Head of caudate nucleus (tissue), 42 donors: ENCODE measurements around the gene RB1.
A peak's percentile ranks its signal among the peaks of the same experiment; 100 is the strongest.
"Not testable (repeated sequence)": the region's sequence is repeated elsewhere in the genome, so short reads cannot be mapped to it uniquely, and the experiment has no call there.

Experiments
- DNase-seq, 42 donors: peaks; one replicate each; pipeline versions ENCODE4 v3.0.0 to v3.0.0-alpha.2; 2020 to 2021; ENCODE audit warnings: mixed read lengths in 7 of 42
- intact Hi-C: fragments of 100-400 bp; cut with DNase I; formaldehyde crosslinking; loops from one replicate; pipeline ENCODE4 v1.15.0; 2022

The RB1 gene

DNA sequence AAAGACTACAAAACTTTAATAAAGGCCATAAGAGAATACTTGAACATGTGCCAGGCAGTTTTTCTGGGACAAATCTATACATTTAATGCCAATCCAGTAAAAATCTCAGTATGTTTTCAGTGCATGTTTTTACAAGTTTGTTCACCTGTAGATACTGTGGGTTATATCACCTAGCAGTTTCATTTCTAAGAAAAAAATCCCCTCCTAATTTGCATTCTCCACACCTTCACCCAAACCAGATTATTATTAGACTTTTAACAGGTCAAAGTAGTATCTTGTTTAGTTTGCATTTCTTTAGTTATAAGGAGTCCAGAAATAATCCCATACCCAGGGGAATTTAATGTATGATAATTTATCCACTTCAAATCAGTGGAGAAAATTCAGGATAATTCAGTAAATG lies 126.3 kb downstream of the RB1 start:
- no peak for DNase-seq
- intact Hi-C loops: no loop called here

DNA sequence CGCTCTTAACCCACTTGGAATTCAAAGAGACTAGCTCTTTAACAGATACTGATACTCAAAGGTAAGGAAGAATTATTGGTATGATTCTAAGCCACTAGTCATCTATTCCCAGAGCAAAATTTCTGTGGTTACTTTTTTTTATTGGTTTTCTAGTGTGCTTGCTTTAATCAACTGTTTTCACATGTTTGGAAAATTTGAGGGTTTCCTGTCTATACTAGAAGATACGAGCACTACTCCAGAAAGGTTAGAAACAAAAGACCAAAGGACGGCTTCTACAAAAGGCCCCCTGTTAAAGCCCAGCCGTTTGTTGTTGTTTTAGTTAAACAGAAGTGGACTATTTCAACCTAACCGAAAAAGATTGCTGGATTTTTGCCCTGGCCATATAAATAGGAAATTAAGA lies 127.9 kb downstream of the RB1 start:
- intact Hi-C loops: no loop called here
- DNase-seq: no peak

DNA sequence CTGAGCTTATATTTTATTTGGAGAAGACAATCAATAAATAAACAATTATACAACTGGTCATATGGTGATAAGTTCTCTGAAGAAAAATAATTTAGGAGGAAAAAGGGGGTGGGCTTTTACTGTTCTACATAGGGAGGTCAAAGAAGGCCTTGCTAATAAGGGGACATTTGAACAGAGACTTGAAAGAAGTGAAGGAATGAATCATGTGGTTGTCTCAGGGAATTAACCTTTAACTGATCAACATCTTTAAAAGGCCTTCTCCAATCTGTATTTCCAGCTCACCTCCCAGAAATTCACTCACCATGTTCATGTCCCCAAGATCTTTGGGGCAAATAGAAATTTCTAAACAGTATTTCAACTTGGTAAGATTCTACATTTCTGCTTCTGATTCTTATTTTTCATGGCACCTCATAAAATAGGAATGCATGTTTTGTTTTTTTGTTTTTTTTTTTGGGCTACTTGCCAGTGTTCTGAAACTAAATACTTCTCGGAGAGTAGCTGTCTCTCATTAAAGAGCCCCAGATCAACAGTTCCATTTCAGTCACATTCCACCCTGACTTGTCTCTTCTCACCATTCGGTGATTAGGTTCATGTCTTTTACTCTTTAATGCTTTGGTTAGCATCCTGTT lies 128.6 kb downstream of the RB1 start:
- intact Hi-C loops: no loop called here
- no peak for DNase-seq

DNA sequence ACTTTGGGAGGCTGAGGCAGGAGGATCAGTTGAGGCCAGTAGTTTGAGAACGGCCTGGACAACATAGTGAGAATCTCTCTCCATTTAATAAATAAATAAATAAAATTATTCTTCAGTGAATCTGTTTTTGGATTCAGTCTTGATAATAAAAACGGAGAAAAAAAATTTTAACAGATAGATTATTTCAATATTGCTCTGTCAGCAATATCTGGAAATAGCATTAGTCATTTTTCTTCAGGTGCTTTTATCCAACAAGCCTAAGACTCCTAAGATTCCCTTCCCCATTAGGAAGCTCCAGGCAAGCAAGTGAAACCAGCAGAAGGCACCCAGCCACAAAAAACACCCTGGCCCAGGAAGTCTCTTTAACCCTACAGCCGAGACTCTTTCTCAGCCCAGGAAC lies 130.6 kb downstream of the RB1 start:
- intact Hi-C loops: no loop called here
- DNase-seq: no peak

DNA sequence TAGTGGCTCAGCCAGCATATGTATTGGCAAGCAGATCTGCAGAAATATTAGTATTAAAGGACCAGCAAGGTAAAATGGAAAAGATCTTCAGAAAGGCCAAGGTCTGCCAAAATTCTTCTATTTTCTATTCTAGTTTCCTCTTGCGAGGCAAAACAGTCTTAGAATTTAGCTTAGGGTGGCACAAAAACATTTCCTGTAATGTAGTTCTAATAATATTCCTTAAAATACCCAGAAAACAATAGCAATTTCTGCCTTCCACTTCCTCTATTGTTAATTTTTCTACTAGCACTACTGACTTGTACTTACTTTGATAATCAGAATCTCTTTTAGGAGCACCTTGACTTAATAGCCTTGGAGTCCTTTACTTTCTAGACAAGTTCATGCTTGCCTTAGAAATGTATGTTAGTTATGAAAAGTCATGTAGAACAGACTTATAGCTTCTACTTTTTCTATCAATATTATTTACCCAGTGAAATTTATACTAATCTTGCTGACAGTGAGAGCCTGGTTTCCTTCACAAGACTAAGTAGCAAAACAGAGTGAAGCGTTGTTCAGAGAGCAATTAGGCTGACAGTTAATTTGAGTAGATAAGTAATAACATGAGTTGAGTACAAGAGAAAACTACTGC lies 133.2 kb downstream of the RB1 start:
- intact Hi-C loops: no loop called here
- DNase-seq: no peak

DNA sequence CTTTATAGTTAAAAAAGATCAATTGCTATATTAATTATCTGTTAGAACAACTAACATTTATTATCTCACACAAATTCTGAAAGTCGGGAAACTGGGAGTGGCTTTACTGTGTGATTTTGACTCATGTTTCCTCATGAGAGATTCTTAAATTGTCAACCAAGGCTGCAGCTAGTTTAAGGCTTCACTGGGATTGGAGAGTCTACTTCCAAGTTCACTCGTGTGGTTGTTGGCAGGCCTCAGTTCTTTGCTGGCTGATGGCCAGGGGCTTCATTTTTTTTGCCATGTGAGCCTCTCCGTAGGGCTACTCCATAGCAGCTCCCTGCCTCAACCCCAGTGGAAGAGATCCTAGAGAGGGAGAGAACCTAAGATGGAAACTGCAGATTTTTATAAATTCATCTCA lies 133.8 kb downstream of the RB1 start:
- intact Hi-C loops: no loop called here
- DNase-seq: peak in 26 of 42 donors; percentile 15 to 72 (median 41)

DNA sequence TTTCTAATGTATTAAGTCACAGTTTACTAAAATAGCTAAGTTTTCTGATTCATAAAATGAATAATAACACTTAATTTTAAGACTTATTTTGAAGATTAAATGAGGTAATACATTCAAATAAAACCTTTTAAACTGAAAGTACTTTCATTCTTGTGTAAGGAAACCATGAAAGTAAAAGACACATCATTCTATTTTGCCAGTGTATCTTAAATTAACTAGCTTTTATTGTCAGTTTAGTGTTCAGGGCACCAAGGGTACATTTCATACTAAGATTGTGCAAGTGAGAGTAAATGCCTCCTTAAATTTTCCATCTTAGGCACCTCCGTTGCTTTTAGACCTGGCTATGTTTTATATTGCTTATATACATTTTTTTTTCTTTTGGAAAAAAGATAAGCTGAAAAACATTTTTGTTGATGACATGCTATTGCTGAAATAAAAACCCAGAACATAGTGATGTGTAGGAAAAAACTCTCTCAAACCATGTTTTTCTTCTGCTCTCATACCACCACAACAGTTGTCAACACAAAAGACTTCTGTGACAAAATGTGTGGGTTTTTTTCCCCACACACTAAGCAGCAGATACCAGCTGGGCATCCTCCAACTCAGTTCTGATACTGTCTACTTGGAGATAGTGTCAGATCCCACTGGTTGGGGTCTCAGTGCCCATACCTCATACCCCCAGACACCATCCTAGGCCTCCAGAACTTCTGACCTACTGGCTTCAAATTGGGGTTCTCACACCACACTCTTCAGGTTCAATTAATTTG lies 140.1 kb downstream of the RB1 start:
- intact Hi-C loops: no loop called here
- DNase-seq: no peak

DNA sequence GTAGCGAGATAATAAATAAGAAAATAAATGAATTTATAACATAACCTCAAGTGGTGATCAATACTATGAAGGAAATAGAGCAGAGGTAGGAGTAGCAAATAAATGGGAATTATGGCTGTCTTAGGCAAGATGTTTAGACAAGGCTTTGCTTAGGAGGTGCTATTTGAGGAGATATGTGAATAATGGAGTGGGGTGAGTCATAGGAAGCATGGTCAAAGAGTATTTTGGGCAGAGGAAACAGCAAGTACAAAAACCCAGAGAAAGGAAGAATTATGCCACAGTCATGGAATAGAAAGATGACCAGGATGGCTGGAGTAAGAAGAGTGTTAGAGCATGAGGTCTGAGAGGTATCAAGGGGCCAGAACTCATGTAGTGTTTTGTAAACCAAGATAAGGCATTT lies 142.9 kb downstream of the RB1 start:
- intact Hi-C loops: no loop called here
- no peak for DNase-seq

DNA sequence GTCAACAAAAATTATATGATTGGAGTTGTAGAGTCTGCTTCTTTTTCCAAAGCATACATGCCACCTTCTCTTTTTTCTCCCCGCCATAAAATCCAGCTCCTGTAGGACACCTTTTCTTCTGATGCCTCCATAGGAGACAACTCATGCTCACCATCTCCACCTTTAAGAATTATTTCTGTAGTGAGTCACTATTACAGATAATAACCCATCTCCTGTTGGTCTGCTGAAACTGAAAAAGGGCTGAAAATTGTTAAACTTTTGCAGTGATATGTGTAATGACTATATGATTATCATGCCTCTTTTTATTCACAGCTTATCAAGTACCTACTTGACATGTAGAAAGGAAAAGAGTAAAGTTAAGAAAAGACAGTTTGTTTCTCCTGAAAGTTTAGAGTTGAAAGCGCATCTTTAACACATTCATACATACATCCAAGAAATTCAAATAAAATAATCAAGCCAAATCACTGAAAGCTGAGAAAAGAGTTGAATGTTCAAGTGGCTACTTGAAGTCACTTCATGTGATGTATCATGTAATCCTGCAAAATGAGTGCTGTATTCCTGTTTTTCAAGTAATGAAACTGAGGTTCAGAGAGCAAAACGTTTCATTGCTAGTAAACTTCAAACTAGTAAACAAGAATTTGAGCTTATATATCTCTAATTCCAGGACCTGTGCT lies 144.9 kb downstream of the RB1 start:
- no peak for DNase-seq
- intact Hi-C loops: no loop called here

DNA sequence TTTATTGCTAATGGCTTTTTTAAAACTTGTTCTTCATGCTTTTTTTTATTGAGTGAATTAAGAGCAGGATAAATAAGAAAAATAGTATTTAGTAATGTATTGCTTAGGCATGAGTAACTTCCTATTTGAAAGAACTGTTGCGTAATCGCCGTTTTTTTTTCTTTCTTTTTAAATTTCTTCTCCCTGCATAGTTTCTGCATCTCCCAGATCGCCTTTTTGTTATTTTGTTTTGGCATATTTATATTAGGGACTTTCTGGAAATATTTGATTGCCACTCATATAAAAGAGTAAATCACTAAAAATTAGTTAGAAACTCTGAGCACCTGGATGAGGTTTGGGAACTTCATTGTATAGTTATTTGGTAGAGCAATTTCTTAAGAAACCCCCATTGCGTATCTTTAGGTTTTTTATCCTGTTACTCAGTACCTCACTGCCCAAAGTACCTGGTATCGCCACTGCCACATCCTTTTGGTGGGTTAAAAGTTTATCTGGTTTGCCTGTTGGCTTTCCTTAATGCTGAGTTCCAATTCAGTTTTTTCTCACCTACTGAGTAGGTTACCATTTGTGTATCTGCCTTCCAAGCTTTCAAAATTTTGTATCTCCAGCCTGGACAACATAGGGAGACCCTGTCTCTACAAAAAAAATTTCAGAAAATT lies 145.5 kb downstream of the RB1 start:
- DNase-seq: no peak
- intact Hi-C loops: no loop called here

DNA sequence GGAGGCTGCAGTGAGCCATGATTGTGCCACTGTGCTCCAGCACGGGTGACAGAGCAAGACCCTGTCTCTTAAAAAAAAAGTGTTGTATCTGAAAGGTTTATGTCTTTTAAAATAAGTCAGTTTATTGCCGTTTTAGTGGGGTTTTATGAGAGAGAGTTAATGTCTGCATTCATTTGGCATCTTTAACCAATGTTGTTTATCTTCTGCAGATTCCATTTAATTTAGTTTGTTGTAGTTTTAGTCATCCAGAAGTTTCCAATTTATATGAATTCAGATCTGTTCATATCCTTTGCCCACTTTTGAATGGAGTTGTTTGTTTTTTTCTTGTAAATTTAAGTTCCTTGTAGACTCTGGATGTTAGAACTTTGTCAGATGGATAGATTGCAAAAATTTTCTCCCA lies 146.1 kb downstream of the RB1 start:
- intact Hi-C loops: no loop called here

DNA sequence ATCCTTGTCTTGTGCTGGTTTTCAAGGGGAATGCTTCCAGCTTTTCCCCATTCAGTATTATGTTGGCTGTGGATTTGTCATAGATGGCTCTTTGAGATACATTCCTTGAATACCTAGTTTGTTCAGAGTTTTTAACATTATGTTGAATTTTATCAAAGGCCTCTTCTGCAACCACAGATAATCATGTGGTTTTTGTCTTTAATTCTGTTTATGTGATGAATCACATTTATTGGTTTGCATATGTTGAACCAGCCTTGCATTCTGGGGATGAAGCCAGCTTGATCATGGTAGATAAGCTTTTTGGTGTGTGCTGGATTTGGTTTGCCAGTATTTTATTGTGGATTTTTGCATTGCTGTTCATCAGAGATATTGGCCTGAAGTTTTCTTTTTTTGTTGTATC lies 147.6 kb downstream of the RB1 start:
- DNase-seq, intact Hi-C loops: not testable (repeated sequence)

More for the DNA sequence above, 146.1 kb downstream of the RB1 start:
- DNase-seq: no peak

DNA sequence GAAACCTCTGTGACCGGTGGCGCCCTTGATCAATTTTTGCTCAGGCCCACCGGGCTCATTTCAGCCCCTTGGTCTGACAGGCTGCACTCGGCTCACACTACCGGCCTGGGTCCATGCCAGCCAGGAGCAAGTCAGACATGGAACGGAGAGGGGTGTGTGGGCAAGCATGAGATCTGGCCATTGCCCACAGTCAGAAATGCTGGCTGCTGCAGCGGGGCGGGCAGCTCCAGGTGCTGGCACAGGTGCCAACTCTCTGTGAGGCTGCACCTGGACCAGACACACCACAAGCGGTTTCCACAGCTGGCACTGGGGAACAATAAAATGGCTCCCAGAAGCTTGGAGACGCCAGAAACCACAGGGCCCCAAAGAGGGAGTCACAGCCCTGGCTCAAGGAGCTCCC lies 153.0 kb downstream of the RB1 start:
- intact Hi-C loops: no loop called here

DNA sequence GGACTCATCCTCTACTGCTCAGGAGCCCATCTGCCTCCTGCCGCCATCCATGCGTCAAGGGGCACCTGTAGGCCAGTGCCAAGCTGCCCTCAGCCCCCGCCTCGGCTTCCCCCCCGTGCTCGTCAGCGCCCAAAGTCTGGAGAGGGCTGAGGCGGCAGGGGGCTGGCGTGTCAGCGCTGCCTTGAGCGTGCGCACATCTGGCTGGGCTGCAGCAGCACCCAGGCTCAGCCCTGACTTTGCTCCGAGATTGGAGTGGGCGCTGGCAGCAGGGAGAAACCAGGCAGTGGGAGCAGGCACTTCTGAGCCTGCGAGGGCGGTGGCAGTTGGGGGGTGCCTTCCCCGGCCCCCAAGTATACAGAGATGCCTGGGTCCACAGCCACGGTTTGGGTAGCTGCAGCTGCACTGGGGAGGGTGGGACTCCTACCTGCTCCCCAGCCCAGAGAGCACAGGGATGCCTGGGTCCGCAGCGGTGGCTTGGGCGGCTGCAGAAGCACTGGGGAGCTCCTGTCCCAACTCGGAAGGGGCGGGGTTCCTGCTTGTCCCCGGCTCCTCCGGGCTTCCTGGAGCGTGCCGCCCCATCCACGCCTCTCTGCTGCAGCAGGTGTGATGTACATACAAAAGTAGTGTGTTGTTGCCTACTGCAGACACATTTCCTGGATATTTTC lies 154.2 kb downstream of the RB1 start:
- DNase-seq: peak in 6 of 42 donors; percentile 0 to 39 (median 14)

More for the DNA sequence above, 153.0 kb downstream of the RB1 start:
- DNase-seq: peak in 1 of 42 donors; percentile 1

DNA sequence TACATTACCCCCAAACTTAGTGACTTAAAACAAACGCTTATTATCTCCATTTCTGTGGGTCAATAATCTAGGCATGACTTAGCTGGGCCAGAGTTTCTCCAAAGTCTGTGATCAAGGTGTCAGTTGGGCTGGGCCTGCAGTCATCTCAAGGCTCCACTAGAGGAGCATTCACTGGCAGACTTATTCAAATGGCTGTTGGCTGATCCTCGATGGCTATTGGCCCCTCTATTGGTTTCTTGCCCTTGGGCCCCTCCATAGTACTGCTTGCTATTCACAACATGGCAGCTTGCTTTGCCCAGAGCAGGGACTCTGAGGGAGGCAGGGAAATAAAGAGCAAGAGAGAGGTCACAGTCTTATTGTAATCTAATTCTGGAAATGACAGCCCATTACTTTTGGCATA lies 171.7 kb downstream of the RB1 start:
- intact Hi-C loops: no loop called here
- no peak for DNase-seq

More for the DNA sequence above, 154.2 kb downstream of the RB1 start:
- intact Hi-C loops: no loop called here

DNA sequence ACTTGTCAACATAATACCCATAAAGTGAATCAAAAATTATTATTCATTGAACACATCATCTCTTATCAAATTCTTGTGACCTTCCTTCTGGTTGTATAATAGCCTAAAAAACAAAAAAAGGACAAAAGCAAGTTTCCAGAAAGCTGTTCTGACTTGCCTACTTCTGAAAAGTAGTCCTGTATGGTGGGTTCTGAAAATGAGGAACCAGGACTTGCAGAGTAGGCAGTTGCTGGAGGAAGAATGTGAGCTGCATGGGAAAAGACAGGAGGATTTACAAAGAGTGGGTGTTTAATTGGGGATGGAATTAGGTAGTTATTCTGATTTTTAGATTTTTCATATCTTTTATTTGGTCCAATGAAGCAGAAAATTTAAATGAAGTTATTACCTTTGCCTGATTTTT lies 172.7 kb downstream of the RB1 start:
- no peak for DNase-seq
- intact Hi-C loops: no loop called here

DNA sequence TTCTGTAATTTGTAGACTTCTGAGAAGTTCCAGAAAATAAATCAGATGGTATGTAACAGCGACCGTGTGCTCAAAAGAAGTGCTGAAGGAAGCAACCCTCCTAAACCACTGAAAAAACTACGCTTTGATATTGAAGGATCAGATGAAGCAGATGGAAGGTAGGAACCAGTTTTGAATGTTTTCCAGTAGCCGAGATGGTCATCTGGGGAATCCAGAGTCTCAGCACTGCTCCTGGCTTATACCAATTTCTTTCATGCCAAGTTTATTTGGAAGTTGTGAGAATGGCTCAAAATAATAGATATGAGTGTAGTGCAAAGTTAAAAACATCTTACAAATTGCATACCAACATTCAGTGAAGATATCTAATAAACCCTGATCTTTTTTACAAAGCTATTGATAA lies 173.1 kb downstream of the RB1 start:
- no peak for DNase-seq
- intact Hi-C loops: no loop called here

DNA sequence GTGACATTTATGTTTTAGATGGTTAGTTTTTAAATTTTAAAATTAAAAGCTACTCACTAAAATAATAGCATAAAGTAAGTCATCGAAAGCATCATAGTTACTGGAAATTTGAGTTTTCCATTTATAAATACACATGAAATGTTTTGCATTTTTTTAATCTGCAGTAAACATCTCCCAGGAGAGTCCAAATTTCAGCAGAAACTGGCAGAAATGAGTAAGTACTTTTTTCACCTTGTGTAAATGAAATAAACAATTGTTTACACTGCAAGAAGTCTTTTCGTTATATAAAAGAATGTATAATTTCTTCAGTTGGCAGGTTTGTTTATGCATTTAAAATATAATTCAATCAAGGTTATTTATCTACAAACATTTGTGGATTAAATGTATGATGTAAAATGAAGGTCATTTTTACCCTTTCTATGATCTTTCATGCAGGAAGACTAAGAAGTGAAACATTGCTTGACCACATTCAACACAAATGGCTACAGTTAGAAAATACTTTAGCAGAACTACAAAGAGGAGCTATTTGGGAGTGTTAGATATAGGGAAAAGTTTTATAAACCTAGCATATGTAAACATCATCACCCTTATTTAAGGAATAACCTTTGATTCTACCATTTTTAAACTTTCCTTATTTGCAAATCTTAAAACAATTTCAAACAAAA lies 173.8 kb downstream of the RB1 start:
- intact Hi-C loops: no loop called here
- DNase-seq: no peak
